ENCODE results near the gene MAP2K7. TPM values are rescaled to one million over a fixed set of nuclear protein-coding genes. Genes with fewer than 3 reads are reported as not detected.

MAP2K7 gene
- total RNA-seq, 1 experiment from 2014 or later = 54.0 TPM

GRCh38 chr19:7867092-7867844 is 36.4 kb upstream of the MAP2K7 start:
- H3K27me3 ChIP-seq (ENCODE audit: insufficient read depth, low read depth) = no peaks in the 10 kb centered on the region
- ChIA-PET CTCF (no interaction called here), POLR2A (ENCODE audit: unreplicated experiment) (no interaction called here)
- BruUV-seq (replicated peaks) = no TSS peak
- H3K27ac ChIP-seq = no peak overlapping the region
- no peak for DNase-seq
- peaks cover 40% of the 10 kb centered on the region for H3F3A ChIP-seq (ENCODE audit: insufficient read depth, low read depth)
- H3K36me3 ChIP-seq (ENCODE audit: low read depth) = no peaks in the 10 kb centered on the region
- no peak overlapping the region for H3K4me2 ChIP-seq
- H3K4me3 ChIP-seq = no peak overlapping the region
- H3K79me2 ChIP-seq (ENCODE audit: low read depth) = no peaks in the 10 kb centered on the region
- intact Hi-C loops (cut with micrococcal nuclease; ENCODE audit: unreplicated experiment) = no loop called here
- no peaks in the 10 kb centered on the region for H4K20me1 ChIP-seq (ENCODE audit: insufficient read depth)
- H3K9me2 ChIP-seq (ENCODE audit: insufficient read depth) = no peaks in the 10 kb centered on the region
- no peaks in the 10 kb centered on the region for H3K9me3 ChIP-seq (ENCODE audit: insufficient read depth, low read depth)
- H2AFZ ChIP-seq = no peak overlapping the region
- peaks cover 21% of the 10 kb centered on the region for H3K4me1 ChIP-seq (replicated peaks; ENCODE audit: insufficient read depth)
- TF ChIP-seq EZH2 (IDR thresholded peaks at IDR 0.05; ENCODE audit: low read depth) (no peak), CTCF (conservative IDR thresholded peaks at IDR 0.05) (no peak)

GRCh38 chr19:7868326-7868670 is 35.4 kb upstream of the MAP2K7 start:
- Histone ChIP-seq H3K4me1 (replicated peaks; ENCODE audit: insufficient read depth) (peaks cover 21% of the 10 kb centered on the region), H3F3A (ENCODE audit: insufficient read depth, low read depth) (peaks cover 50% of the 10 kb centered on the region), H2AFZ (peak overlapping the region; percentile 72), H3K79me2 (ENCODE audit: low read depth) (no peaks in the 10 kb centered on the region), H3K4me3 (peak overlapping the region; percentile 70), H3K36me3 (ENCODE audit: low read depth) (no peaks in the 10 kb centered on the region), H3K9me3 (ENCODE audit: insufficient read depth, low read depth) (no peaks in the 10 kb centered on the region), H3K27ac (no peak overlapping the region), H3K9me2 (ENCODE audit: insufficient read depth) (no peaks in the 10 kb centered on the region), H3K27me3 (ENCODE audit: insufficient read depth, low read depth) (no peaks in the 10 kb centered on the region), H4K20me1 (ENCODE audit: insufficient read depth) (no peaks in the 10 kb centered on the region), H3K4me2 (peak overlapping the region; percentile 85)
- ChIA-PET POLR2A (ENCODE audit: unreplicated experiment) (interaction anchor here (0.5 kb wide), 1 partner anchor 35 kb away, joined by 4 read pairs; no protein-coding TSS in a partner anchor), CTCF (interaction anchor here (0.7 to 2.0 kb wide), 5 partner anchors 16 to 513 kb away, joined by 3 to 20 read pairs (median 10); partner anchors contain the start of genes MAP2K7, SNAPC2 and TIMM44)
- BruUV-seq (replicated peaks) = TSS peak; percentile 10
- no peak for DNase-seq
- no peak for TF ChIP-seq EZH2 (IDR thresholded peaks at IDR 0.05; ENCODE audit: low read depth)
- TF ChIP-seq CTCF (conservative IDR thresholded peaks at IDR 0.05) = no peak
- intact Hi-C loops (cut with micrococcal nuclease; ENCODE audit: unreplicated experiment) = loop anchor here (1.0 to 2.0 kb wide), 2 partner anchors 21 to 35 kb away; partner anchors contain the start of genes LRRC8E and MAP2K7

GRCh38 chr19:7868671-7869452 is 34.8 kb upstream of the MAP2K7 start:
- ChIA-PET CTCF (interaction anchor here (0.6 to 2.0 kb wide), 7 partner anchors 16 to 514 kb away, joined by 3 to 20 read pairs (median 3); partner anchors contain the start of genes MAP2K7, SNAPC2, TIMM44 and TRAPPC5), POLR2A (ENCODE audit: unreplicated experiment) (interaction anchor here (0.5 to 1.2 kb wide), 6 partner anchors 34 to 522 kb away, joined by 3 to 13 read pairs (median 4); partner anchors contain the start of genes MAP2K7, RAB11B and SNAPC2)
- no peaks in the 10 kb centered on the region for H3K9me3 ChIP-seq (ENCODE audit: insufficient read depth, low read depth)
- intact Hi-C loops (cut with micrococcal nuclease; ENCODE audit: unreplicated experiment) = loop anchor here (1.0 to 2.0 kb wide), 2 partner anchors 20 to 34 kb away; partner anchors contain the start of genes LRRC8E and MAP2K7
- TF ChIP-seq EZH2 (IDR thresholded peaks at IDR 0.05; ENCODE audit: low read depth) (no peak), CTCF (conservative IDR thresholded peaks at IDR 0.05) (peak; percentile 73)
- H3K4me2 ChIP-seq = peak overlapping the region; percentile 85
- H3K79me2 ChIP-seq (ENCODE audit: low read depth) = no peaks in the 10 kb centered on the region
- H3F3A ChIP-seq (ENCODE audit: insufficient read depth, low read depth) = peaks cover 49% of the 10 kb centered on the region
- no TSS peak for BruUV-seq (replicated peaks)
- no peaks in the 10 kb centered on the region for H4K20me1 ChIP-seq (ENCODE audit: insufficient read depth)
- DNase-seq = peak; percentile 90 to 94
- no peak overlapping the region for H3K27ac ChIP-seq
- H3K27me3 ChIP-seq (ENCODE audit: insufficient read depth, low read depth) = no peaks in the 10 kb centered on the region
- H2AFZ ChIP-seq = peak overlapping the region; percentile 75
- H3K36me3 ChIP-seq (ENCODE audit: low read depth) = no peaks in the 10 kb centered on the region
- no peaks in the 10 kb centered on the region for H3K9me2 ChIP-seq (ENCODE audit: insufficient read depth)
- peak overlapping the region; percentile 70 for H3K4me3 ChIP-seq
- H3K4me1 ChIP-seq (replicated peaks; ENCODE audit: insufficient read depth) = peaks cover 24% of the 10 kb centered on the region
